HFF-Myc (cell line): ENCODE data around the gene RACGAP1.
"Not testable (repeated sequence)": the region's sequence is repeated elsewhere in the genome, so short reads cannot be mapped to it uniquely, and the experiment has no call there.

Experiments used
- DNase-seq: peaks from one replicate; pipeline ENCODE4 v3.0.0-alpha.2; 2011; ENCODE audit warnings: low read depth; ENCODE audit errors: extremely low read depth
- H3K4me3 ChIP-seq: replicated peaks from 2 replicates; pipeline ENCODE4 v1.5.1; 2011; ENCODE audit warnings: low read depth, mild to moderate bottlenecking, control low read depth, low read length
- TF ChIP-seq, protein P1 (sequence below): IDR thresholded peaks from 2 replicates; pipeline ENCODE4 v1.5.1; 2012; ENCODE audit warnings: mild to moderate bottlenecking, low read depth, low read length, control low read depth; ENCODE audit errors: missing control alignments

Gene RACGAP1

DNA sequence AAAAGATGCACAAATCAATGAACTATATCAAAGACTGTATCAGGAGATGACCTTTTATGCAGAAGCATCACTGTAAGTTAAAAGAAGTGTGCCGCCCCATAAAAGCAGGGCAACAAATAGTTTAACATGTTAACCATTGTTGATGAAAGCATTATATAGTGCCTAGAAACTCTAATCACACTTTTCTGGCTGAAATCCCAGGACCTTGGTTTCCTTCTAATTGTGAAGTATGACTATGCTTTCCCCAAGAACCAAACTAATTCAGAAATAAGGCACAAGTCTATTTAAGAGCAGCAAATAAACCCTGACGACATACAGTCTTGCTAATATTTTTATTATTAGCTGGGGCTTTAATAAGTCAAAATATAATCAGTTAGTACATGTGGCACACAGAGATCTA, 21.7 kb downstream of the RACGAP1 start:
- H3K4me3 ChIP-seq = no peak overlapping the region
- DNase-seq = no peak
- TF ChIP-seq, protein P1, sequence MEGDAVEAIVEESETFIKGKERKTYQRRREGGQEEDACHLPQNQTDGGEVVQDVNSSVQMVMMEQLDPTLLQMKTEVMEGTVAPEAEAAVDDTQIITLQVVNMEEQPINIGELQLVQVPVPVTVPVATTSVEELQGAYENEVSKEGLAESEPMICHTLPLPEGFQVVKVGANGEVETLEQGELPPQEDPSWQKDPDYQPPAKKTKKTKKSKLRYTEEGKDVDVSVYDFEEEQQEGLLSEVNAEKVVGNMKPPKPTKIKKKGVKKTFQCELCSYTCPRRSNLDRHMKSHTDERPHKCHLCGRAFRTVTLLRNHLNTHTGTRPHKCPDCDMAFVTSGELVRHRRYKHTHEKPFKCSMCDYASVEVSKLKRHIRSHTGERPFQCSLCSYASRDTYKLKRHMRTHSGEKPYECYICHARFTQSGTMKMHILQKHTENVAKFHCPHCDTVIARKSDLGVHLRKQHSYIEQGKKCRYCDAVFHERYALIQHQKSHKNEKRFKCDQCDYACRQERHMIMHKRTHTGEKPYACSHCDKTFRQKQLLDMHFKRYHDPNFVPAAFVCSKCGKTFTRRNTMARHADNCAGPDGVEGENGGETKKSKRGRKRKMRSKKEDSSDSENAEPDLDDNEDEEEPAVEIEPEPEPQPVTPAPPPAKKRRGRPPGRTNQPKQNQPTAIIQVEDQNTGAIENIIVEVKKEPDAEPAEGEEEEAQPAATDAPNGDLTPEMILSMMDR = no peak

DNA sequence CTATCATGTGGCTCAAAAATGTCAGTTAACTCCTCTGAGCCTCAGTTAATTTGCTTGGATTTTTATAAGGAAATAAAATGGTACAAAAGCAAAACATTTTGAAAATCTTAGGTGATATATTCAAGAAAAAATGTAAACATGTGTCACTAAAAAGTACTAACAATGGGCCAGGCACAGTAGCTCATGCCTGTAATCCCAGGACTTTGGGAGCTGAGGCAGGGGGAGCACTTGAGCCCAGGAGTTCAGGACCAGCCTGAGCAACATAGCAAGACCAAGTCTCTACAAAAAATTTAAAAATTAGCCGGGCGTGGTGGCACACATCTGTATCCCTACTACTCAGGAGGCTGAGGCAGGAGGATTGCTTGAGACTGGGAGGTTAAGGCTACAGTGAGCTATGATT, 26.8 kb downstream of the RACGAP1 start:
- no peak overlapping the region for H3K4me3 ChIP-seq
- no peak for DNase-seq
- TF ChIP-seq, protein P1 = peak; percentile 9

DNA sequence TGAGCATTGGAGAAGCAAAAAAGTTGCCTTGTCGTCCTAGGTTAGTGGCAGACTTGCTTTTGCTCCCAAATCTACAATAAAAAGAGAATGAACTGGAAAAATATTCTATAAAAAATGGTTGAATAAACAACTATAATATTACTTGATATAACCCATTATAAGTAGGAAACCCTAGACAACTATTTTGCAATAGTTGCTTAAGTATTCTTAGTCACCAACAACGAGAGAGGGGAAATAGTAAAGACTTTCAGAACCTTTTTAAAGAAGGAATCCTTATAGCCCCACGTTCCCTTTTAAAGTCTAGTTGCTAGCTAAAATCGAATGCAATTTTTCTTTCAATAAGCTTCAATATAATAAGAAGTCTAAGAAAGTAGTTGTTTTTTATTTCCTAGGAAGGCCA, 35.0 kb downstream of the RACGAP1 start:
- DNase-seq = no peak
- TF ChIP-seq, protein P1 = no peak

DNA sequence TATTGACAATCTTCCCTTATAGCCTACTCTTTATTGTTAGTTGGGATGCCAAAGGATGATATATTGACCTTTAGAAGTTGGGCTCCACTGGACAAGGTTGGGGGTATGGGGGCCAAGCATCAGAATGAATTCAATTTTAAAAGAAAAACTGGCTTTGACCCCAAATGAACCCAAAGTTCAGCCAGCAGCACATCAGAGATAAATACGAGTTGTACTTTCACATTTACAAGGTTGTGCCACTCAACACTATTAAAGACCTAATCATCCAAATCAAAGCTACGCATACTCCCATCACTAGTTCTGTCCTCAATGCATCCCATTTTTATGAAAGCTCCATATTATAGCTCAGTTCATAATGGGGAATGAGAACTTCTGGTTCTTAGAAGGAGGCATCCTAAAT, 35.9 kb downstream of the RACGAP1 start:
- not testable (repeated sequence) for H3K4me3 ChIP-seq, DNase-seq

More for the DNA sequence above, 35.0 kb downstream of the RACGAP1 start:
- H3K4me3 ChIP-seq = no peak overlapping the region

DNA sequence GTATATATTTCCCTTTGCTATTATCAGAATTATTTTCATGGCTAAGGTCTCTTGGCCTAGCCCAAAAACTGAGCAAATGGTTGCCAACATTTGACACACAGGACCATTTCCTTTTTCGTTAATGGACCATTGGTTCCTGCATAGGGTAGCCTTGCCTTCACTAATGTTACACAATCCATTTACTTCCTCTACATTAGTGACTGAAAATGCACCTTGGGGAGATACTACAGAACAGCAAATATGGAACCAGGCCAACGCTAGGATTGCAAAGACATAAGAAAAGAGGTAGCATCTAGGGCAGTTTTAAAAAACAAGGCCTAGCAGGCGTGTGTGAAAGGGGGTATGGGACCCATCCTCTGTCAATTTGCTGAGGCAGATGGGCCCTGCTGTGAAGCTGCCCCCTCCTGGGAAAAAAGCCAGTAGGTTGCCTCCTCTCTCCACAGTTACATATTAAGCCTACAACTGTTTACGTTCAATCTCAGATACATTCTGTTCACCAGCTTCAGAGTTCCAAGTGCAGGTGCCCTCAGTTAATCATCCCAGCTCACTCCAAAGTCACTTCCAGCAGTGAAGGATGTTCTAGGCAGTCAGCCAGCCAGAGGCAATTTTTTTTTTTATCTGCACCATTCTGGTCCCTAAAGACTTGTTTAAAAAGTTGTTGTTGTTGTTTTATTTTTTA, 37.5 kb downstream of the RACGAP1 start:
- TF ChIP-seq, protein P1 = no peak
- no peak for DNase-seq
- no peak overlapping the region for H3K4me3 ChIP-seq

DNA sequence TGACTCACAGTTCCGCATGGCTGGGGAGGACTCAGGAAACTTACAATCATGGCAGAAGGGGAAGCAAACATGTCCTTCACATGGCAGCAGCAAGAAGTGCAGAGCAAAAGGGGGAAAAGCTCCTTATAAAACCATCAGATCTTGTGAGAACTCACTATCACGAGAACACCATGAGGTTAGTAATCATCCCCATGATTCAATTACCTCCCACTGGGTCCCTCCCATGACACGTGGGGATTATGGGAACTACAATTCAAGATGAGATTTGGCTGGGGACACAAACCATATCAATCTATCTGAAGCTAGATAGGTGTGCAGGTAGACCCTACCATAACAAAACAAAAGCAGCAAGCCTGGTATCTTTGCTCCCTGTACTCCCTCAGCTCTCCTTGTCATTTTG, 38.8 kb downstream of the RACGAP1 start:
- not testable (repeated sequence) for H3K4me3 ChIP-seq, DNase-seq

DNA sequence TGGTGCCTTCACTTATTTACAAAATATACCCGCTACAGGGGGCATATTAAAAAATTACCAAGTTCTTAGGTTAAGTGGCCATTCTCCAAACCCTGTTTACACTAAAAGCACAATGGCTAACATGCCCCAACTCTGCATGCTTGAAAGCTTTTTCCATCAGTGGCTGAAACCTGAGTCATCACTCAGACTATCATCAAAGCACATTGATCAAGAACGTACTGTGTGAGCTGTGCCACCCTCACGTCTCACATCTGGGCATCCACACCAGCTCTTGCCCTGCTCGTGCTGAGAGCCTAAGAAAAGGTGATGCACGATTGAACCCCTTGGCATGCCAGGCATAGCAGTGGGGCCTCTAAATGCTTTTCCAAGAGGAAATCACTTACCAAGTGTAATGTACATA, 39.3 kb downstream of the RACGAP1 start:
- no peak for DNase-seq
- TF ChIP-seq, protein P1 = no peak
- no peak overlapping the region for H3K4me3 ChIP-seq

DNA sequence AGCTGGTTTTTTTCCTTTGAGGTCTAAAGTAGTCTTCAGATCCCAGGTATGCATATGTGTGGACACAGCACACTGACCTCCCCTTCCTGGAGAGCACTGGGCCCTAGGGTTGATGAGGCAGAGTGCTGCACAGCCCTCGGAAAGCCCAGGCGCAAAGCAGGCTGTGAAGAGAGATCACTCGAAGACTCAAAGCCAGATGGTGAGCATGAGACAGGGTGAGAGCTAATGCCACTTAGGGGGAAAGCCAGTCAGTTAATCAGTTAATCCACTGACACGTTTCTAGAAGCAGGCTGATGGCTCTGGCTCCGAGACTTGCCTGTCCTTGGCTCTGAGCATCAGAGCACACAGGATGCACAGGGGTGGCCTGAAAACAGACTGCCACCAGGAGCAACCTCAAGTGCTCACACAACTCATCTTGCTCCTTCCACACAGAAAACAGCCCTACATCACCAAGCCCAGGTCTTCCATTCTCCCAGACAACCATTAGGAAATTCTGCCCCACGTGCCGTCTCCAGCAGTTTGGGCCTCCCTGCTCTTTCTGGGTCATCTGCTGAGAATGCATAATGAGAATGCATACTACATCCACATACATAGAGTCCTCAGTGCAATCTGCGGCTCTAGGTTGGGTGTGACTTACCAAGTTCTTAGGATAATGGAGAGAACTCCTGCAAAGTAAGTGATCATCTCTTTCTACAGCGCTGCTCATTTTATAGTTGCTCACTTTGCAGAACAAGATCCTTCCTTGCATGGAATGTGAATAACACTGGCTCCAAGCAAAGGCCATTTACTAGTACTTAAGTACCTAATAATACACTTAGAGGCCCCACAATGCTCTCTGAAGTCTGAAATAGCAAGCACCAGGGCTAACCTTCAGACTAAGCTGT, 40.6 kb downstream of the RACGAP1 start:
- DNase-seq = no peak
- TF ChIP-seq, protein P1 = no peak
- no peak overlapping the region for H3K4me3 ChIP-seq
